Left ventricle myocardium superior (tissue), 1 donor: ENCODE measurements around the gene GSDMA. TPM values are rescaled to one million over a fixed set of nuclear protein-coding genes. Genes with fewer than 3 reads are reported as not detected.

Source experiments
- microRNA-seq: library from miRNA; unstranded; fragments of <30 nt; microRNA quantifications from one replicate; pipeline ENCODE4 v1.2.0, GENCODE V29; 2020; ENCODE audit warnings: borderline number of aligned reads
- total RNA-seq: library from RNA; stranded (reverse); fragmentation: NEBNext Ultra II Directional; extraction: Animal tissue kit (Norgen Biotek cat#: 25700); gene quantifications from one replicate; pipeline ENCODE4 v1.2.1, GENCODE V29; 2021
- donor health status: DM: no; HTN: yes; CAD: no; lungs with severe emphysema.

GSDMA gene
- total RNA-seq, 1 donor from 2014 or later: 0.52 TPM

Small RNAs within 50 kb of the gene (microRNA-seq; reads per million reads assigned to microRNA genes)
- gene MIR6884: not detected

Other genes starting within 250 kb of the GSDMA start
- gene MIEN1, start 232.5 kb upstream of the GSDMA start, total RNA-seq: 49.3 TPM
- 5.1 TPM for gene GRB7, start 225.1 kb upstream of the GSDMA start, total RNA-seq
- gene IKZF3, start 98.7 kb upstream of the GSDMA start, total RNA-seq: 0.42 TPM
- gene ZPBP2, start 94.8 kb upstream of the GSDMA start, total RNA-seq: not detected
- 2.6 TPM for gene GSDMB, start 44.4 kb upstream of the GSDMA start, total RNA-seq
- gene ORMDL3, start 35.4 kb upstream of the GSDMA start, total RNA-seq: 35.6 TPM
- not detected for gene LRRC3C, start 35.3 kb upstream of the GSDMA start, total RNA-seq
- 83.4 TPM for gene PSMD3, start 17.8 kb downstream of the GSDMA start, total RNA-seq
- gene CSF3, start 52.4 kb downstream of the GSDMA start, total RNA-seq: not detected
- 56.9 TPM for gene MED24, start 91.4 kb downstream of the GSDMA start, total RNA-seq
- gene THRA, start 100.0 kb downstream of the GSDMA start, total RNA-seq: 98.1 TPM
- 21.5 TPM for gene NR1D1, start 137.6 kb downstream of the GSDMA start, total RNA-seq
- gene MSL1, start 159.0 kb downstream of the GSDMA start, total RNA-seq: 49.1 TPM
- 48.1 TPM for gene CASC3, start 177.5 kb downstream of the GSDMA start, total RNA-seq
- gene RAPGEFL1, start 214.5 kb downstream of the GSDMA start, total RNA-seq: 3.8 TPM